GM12875 (cell line): Measurements from ENCODE around the gene GCHFR.
A peak's percentile ranks its signal among the peaks of the same experiment; 100 is the strongest.

ENCODE experiments used
- H3K4me3 ChIP-seq: one replicate; pipeline ENCODE4 v1.5.1; 2011; ENCODE audit warnings: low read depth, low read length, control low read depth
- CTCF ChIP-seq: IDR thresholded peaks from 2 replicates; pipeline ENCODE4 v1.5.1; 2011; ENCODE audit warnings: low read depth, mild to moderate bottlenecking, control low read depth, inconsistent platforms, low read length, moderate library complexity, borderline replicate concordance; ENCODE audit not compliant: insufficient read depth

GCHFR gene

DNA sequence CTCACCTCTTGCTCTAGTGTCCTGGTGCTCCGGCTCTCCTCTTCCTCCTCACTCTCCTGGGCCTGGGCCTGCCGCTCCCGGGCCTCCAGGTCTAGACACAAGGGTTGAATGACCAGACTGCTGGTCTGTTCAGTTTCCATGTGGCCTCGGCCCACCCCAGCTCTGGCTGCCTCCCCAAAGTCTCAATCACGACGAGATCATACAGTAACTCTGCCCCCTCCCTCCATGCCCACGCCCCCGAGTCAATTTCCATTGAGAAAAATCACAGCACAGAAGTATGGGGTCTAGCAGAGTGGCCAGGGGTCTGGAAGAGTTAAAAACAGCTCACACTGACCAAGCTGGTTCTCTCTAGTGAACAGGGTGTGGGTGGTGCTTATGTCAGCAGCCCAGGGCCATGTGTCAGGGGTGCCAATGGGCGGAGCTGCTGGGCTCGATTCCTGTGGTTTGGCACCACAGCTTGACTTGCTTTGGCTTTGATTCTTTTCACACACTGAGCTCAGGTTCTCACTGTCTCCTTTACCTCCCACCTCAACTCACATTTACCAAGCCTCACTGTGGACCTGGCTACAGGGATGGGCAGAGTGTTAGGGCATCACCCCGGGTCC is 12.8 kb downstream of the GCHFR start:
- no peak overlapping the region for H3K4me3 ChIP-seq
- TF ChIP-seq CTCF, result no peak

GRCh38 chr15:40782609-40783227 is 18.9 kb downstream of the GCHFR start:
- no peak overlapping the region for H3K4me3 ChIP-seq
- peak; percentile 95 for TF ChIP-seq CTCF

- TF ChIP-seq CTCF, result no peak
- H3K4me3 ChIP-seq, result no peak overlapping the region
Measured at GRCh38 chr15:40785164-40785563, 21.3 kb downstream of the GCHFR start.

DNA sequence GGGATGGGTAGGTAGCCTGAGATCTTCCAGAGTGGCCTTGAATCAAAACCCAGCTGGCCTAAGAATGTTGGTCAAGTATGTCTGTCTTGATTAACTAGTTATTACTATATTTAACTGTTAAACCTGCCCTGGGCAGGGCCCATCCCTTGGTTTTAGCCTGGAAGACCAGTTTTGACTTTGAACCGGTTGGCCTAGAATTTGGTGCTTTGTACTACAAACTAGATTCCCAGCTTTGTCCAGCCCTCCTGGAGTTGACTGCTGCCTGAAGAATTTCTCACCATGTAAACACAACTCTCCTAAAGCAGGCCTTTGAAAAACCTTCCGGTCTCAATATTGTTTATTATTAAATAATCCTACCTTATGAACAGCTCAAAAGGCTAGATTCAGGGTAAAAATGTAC is 21.9 kb downstream of the GCHFR start:
- no peak overlapping the region for H3K4me3 ChIP-seq
- TF ChIP-seq CTCF, result no peak

- H3K4me3 ChIP-seq, result no peak overlapping the region
- TF ChIP-seq CTCF, result no peak
Measured at GRCh38 chr15:40787344-40787841, 23.5 kb downstream of the GCHFR start.

DNA sequence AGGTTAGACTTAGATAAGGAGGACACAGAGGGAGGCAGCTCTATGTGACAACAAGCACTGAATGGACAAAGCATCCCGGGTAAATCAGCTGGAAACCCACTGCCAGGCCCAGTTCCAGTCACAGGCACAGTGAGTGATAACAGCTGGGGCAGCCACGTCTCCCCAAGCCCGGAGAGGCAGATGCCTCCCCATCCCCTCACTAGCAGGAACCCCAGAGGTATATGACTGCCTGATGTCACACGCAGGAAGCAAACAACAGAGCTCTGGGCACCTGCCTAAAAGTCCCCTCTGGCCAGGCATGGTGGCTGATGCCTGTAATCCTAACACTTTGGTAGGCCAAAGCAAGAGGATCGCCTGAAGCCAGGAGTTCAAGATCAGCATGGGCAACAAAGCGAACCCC is 24.1 kb downstream of the GCHFR start:
- TF ChIP-seq CTCF, result no peak
- no peak overlapping the region for H3K4me3 ChIP-seq

GRCh38 chr15:40789119-40789518 is 25.3 kb downstream of the GCHFR start:
- no peak for TF ChIP-seq CTCF

More at GRCh38 chr15:40789119-40789518, 25.3 kb downstream of the GCHFR start:
- H3K4me3 ChIP-seq, result no peak overlapping the region
